Measurements from ENCODE around the gene LPCAT1.
"Not testable (repeated sequence)": the region's sequence is repeated elsewhere in the genome, so short reads cannot be mapped to it uniquely, and the experiment has no call there.

The LPCAT1 gene

GRCh38 chr5:1476181-1476966, 47.4 kb downstream of the LPCAT1 start:
- DNase-seq, result no peak

GRCh38 chr5:1475544-1475900, 48.2 kb downstream of the LPCAT1 start:
- DNase-seq, result not testable (repeated sequence)

GRCh38 chr5:1474866-1475543, 48.8 kb downstream of the LPCAT1 start:
- DNase-seq, result peak in 1 of 2 donors; percentile 35

- DNase-seq, result peak in 1 of 2 donors; percentile 8
Observed at GRCh38 chr5:1474183-1474839, 49.4 kb downstream of the LPCAT1 start.

GRCh38 chr5:1473746-1474145, 50.0 kb downstream of the LPCAT1 start:
- DNase-seq, result peak in 1 of 2 donors; percentile 10

GRCh38 chr5:1472964-1473628, 50.7 kb downstream of the LPCAT1 start:
- peak in 1 of 2 donors; percentile 10 for DNase-seq

GRCh38 chr5:1471997-1472963, 51.5 kb downstream of the LPCAT1 start:
- peak in 1 of 2 donors; percentile 10 for DNase-seq

- DNase-seq, result peak in 1 of 2 donors; percentile 8
Observed at GRCh38 chr5:1471240-1471853, 52.4 kb downstream of the LPCAT1 start.

GRCh38 chr5:1470762-1471211, 53.0 kb downstream of the LPCAT1 start:
- DNase-seq, result no peak

- DNase-seq, result peak in 1 of 2 donors; percentile 11
Observed at GRCh38 chr5:1468629-1469527, 54.9 kb downstream of the LPCAT1 start.

GRCh38 chr5:1468247-1468612, 55.5 kb downstream of the LPCAT1 start:
- DNase-seq, result no peak

- DNase-seq, result no peak
Observed at GRCh38 chr5:1467341-1468246, 56.2 kb downstream of the LPCAT1 start.

GRCh38 chr5:1466631-1467265, 57.0 kb downstream of the LPCAT1 start:
- DNase-seq, result peak in 1 of 2 donors; percentile 5

- DNase-seq, result peak in 1 of 2 donors; percentile 10
Observed at GRCh38 chr5:1465966-1466471, 57.7 kb downstream of the LPCAT1 start.

GRCh38 chr5:1465117-1465516, 58.6 kb downstream of the LPCAT1 start:
- DNase-seq, result peak in 1 of 2 donors; percentile 4

GRCh38 chr5:1464511-1464910, 59.2 kb downstream of the LPCAT1 start:
- peak in 1 of 2 donors; percentile 3 for DNase-seq

GRCh38 chr5:1464096-1464446, 59.7 kb downstream of the LPCAT1 start:
- no peak for DNase-seq

GRCh38 chr5:1463326-1464095, 60.2 kb downstream of the LPCAT1 start:
- DNase-seq, result peak in 1 of 2 donors; percentile 4
